Large intestine (tissue), 3 donors: ENCODE data around the gene CDAN1. TPM values are rescaled to one million over a fixed set of nuclear protein-coding genes. Genes with fewer than 3 reads are reported as not detected.
"Not testable (repeated sequence)": the region's sequence is repeated elsewhere in the genome, so short reads cannot be mapped to it uniquely, and the experiment has no call there.

Experiments
- DNase-seq, 2 donors: peaks; one replicate each; pipeline versions ENCODE4 v3.0.0 to v3.0.0-alpha.2; 2013
- H3K27ac ChIP-seq: one replicate; pipeline ENCODE4 v1.5.1; 2013; ENCODE audit warnings: low read length
- H3K27me3 ChIP-seq: 2 replicates; pipeline ENCODE4 v1.6.1; 2013; ENCODE audit warnings: low read length; ENCODE audit not compliant: control insufficient read depth, insufficient read depth
- H3K36me3 ChIP-seq: 2 replicates; pipeline ENCODE4 v1.6.1; 2013; ENCODE audit warnings: low read length; ENCODE audit not compliant: control insufficient read depth, insufficient read depth
- H3K4me1 ChIP-seq: one replicate; pipeline ENCODE4 v1.6.1; 2013; ENCODE audit warnings: low read length; ENCODE audit not compliant: control insufficient read depth, insufficient read depth
- H3K4me3 ChIP-seq: one replicate; pipeline ENCODE4 v1.5.1; 2013; ENCODE audit warnings: low read length
- H3K9me3 ChIP-seq: one replicate; pipeline ENCODE4 v1.6.1; 2013; ENCODE audit warnings: mild to moderate bottlenecking, low read depth, low read length, moderate library complexity; ENCODE audit not compliant: control insufficient read depth
- WGBS: methylation state at CpG from one replicate; pipeline ENCODE4 v1.1.5; 2013; ENCODE audit warnings: low lambda C conversion rate; ENCODE audit not compliant: insufficient coverage; 5-methylcytosine and 5-hydroxymethylcytosine counted together
- polyA plus RNA-seq: library from polyadenylated mRNA; unstranded; fragments of 120-200 nt; gene quantifications from one replicate; pipeline ENCODE4 v1.2.1, GENCODE V29; 2013

CDAN1 gene
- polyA plus RNA-seq, 1 donor, result 18.0 TPM

DNA sequence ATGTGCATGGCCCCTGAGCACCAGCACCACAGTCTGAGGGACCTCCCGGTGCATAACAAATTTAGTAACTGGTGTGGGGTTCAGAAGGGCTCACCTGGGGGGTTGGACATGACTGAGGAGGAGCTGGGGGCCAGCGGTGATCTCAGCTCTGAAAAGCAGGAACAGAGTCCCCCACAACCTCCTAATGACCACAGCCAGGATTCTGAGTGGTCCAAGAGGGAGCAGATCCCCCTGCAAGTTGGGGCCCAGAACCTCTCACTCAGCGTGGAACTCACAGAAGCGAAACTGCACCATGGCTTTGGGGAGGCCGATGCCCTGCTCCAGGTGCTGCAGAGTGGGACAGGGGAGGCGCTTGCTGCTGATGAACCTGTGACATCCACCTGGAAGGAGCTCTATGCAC is 43.0 kb downstream of the CDAN1 start:
- Histone ChIP-seq H3K4me3 (no peak overlapping the region), H3K36me3 (peaks cover 22% of the 10 kb centered on the region), H3K9me3 (no peaks in the 10 kb centered on the region), H3K4me1 (no peaks in the 10 kb centered on the region), H3K27ac (no peak overlapping the region), H3K27me3 (no peaks in the 10 kb centered on the region)
- WGBS, result no CpG with 5 or more reads among the region's 6 CpGs
- no peak for DNase-seq

DNA sequence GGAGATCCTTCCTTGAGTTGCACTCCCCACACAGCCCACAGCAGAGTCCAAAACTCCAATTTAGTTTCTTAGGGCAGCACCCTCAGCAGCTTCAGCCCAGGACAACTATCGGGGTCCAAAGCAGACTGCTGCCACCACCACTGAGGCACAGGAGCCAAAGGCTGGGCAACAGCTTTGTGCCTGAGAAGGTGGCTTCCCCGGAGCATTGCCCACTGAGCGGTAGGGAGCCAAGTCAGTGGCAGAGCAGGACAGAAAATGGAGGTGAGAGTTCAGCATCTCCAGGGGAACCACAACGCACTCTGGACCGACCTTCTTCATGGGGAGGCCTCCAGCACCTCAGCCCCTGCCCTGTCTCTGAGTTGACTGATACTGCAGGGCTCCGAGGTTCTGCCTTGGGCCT is 43.4 kb downstream of the CDAN1 start:
- no peaks in the 10 kb centered on the region for H3K4me1 ChIP-seq
- no peak overlapping the region for H3K27ac ChIP-seq
- no peak overlapping the region for H3K4me3 ChIP-seq
- peaks cover 25% of the 10 kb centered on the region for H3K36me3 ChIP-seq
- no peaks in the 10 kb centered on the region for H3K27me3 ChIP-seq
- no peaks in the 10 kb centered on the region for H3K9me3 ChIP-seq
- no CpG with 5 or more reads among the region's 6 CpGs for WGBS
- DNase-seq, result no peak

DNA sequence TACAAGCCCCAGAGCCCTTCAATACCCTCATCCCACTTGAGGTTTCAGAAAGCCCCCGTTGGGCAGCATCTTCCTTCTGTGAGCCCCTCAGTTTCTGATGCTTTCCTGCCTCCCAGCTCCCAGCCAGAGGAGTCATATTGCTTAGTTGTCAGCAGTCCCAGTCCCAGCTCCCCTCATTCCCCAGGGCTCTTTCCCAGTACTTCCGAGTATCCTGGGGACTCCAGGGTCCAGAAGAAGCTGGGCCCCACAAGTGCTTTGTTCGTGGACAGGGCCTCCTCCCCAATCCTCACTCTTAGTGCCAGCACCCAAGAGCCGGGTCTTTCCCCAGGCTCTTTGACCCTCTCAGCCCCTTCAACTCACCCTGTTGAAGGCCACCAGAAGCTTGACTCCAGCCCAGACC is 43.9 kb downstream of the CDAN1 start:
- no CpG with 5 or more reads among the region's 4 CpGs for WGBS
- Histone ChIP-seq H3K36me3 (peaks cover 27% of the 10 kb centered on the region), H3K4me3 (no peak overlapping the region)

DNA sequence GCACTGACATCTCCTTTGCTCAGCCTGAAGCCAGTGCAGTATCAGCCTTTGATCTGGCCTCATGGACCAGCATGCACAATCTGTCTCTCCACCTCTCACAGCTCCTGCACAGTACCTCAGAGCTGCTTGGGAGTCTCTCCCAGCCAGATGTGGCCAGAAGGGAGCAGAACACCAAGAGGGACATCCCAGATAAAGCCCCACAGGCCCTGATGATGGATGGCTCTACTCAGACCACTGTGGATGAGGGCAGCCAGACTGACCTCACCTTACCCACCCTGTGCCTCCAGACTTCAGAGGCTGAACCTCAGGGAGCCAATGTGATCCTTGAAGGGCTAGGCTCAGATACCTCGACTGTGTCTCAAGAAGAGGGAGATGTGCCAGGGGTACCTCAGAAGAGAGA is 44.4 kb downstream of the CDAN1 start:
- Histone ChIP-seq H3K9me3 (no peaks in the 10 kb centered on the region), H3K36me3 (peaks cover 30% of the 10 kb centered on the region), H3K27ac (no peak overlapping the region), H3K4me3 (no peak overlapping the region), H3K27me3 (no peaks in the 10 kb centered on the region), H3K4me1 (no peaks in the 10 kb centered on the region)
- no CpG with 5 or more reads among the region's 1 CpG for WGBS
- DNase-seq, result no peak

More for the DNA sequence above, 43.9 kb downstream of the CDAN1 start:
- no peaks in the 10 kb centered on the region for H3K27me3 ChIP-seq
- H3K9me3 ChIP-seq, result no peaks in the 10 kb centered on the region
- DNase-seq, result no peak
- H3K27ac ChIP-seq, result no peak overlapping the region
- no peaks in the 10 kb centered on the region for H3K4me1 ChIP-seq

DNA sequence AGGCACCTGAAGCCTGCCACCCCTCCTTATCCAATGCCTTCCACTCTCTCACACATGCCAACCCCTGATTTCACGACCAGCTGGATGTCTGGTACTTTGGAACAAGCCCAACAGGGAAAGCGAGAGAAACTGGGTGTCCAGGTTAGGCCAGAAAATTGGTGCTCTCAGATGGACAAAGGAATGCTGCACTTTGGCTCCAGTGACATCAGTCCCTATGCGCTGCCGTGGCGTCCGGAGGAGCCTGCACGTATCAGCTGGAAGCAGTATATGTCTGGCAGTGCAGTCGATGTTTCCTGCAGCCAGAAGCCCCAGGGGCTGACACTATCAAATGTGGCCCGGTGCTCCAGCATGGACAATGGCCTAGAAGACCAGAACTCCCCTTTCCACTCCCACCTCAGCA is 45.2 kb downstream of the CDAN1 start:
- peaks cover 33% of the 10 kb centered on the region for H3K36me3 ChIP-seq
- no peaks in the 10 kb centered on the region for H3K4me1 ChIP-seq
- H3K9me3 ChIP-seq, result no peaks in the 10 kb centered on the region
- no peak overlapping the region for H3K4me3 ChIP-seq
- H3K27me3 ChIP-seq, result no peaks in the 10 kb centered on the region
- no peak for DNase-seq
- no CpG with 5 or more reads among the region's 9 CpGs for WGBS
- H3K27ac ChIP-seq, result no peak overlapping the region

DNA sequence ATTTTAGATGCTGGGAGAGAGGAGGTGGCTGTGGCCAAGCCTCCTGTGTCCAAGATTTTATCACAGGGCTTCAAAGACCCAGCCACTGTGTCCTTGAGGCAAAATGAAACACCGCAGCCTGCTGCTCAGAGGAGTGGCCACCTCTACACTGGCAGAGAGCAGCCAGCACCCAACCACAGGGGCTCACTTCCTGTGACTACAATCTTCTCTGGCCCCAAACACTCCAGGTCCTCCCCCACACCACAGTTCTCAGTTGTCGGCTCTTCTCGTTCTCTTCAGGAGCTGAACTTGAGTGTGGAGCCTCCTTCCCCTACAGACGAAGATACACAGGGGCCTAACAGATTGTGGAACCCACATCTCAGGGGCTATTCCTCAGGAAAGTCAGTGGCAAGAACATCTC is 45.6 kb downstream of the CDAN1 start:
- no peak for DNase-seq
- Histone ChIP-seq H3K27me3 (no peaks in the 10 kb centered on the region), H3K9me3 (no peaks in the 10 kb centered on the region), H3K27ac (no peak overlapping the region), H3K36me3 (peaks cover 33% of the 10 kb centered on the region), H3K4me1 (no peaks in the 10 kb centered on the region), H3K4me3 (no peak overlapping the region)
- no CpG with 5 or more reads among the region's 4 CpGs for WGBS

DNA sequence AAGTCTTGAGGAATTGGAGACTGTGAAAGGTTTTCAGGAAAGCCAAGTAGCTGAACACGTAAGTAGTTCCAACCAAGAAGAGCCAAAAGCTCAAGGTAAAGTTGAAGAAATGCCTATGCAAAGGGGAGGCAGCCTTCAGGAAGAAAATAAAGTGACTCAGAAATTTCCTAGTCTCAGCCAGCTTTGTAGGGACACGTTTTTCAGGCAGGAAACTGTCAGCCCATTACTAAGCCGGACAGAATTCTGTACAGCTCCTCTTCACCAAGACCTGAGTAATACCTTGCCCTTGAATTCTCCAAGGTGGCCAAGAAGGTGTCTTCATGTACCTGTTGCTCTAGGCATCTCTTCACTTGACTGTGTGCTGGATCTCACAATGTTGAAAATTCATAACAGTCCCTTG is 48.6 kb downstream of the CDAN1 start:
- no peaks in the 10 kb centered on the region for H3K9me3 ChIP-seq
- H3K27me3 ChIP-seq, result no peaks in the 10 kb centered on the region
- WGBS, result no CpG with 5 or more reads among the region's 3 CpGs
- no peak overlapping the region for H3K4me3 ChIP-seq
- H3K4me1 ChIP-seq, result no peaks in the 10 kb centered on the region
- H3K36me3 ChIP-seq, result peaks cover 37% of the 10 kb centered on the region
- H3K27ac ChIP-seq, result no peak overlapping the region
- no peak for DNase-seq

DNA sequence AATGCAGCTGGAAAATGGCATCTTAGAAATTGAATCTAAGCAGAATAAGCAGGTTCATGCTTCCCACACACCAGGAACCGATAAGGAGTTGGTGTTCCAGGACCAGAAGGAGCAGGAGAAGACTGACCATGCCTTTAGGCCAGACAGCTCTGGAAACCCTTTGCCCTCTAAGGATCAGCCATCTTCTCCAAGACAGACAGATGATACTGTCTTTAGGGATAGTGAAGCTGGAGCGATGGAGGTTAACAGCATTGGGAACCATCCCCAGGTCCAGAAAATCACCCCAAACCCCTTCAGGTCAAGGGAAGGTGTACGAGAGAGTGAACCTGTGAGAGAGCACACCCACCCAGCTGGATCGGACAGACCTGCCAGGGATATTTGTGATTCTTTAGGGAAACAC is 49.2 kb downstream of the CDAN1 start:
- no peaks in the 10 kb centered on the region for H3K9me3 ChIP-seq
- no peak overlapping the region for H3K27ac ChIP-seq
- peaks cover 40% of the 10 kb centered on the region for H3K36me3 ChIP-seq
- H3K4me1 ChIP-seq, result no peaks in the 10 kb centered on the region
- no CpG with 5 or more reads among the region's 4 CpGs for WGBS
- H3K27me3 ChIP-seq, result no peaks in the 10 kb centered on the region
- no peak for DNase-seq
- no peak overlapping the region for H3K4me3 ChIP-seq

DNA sequence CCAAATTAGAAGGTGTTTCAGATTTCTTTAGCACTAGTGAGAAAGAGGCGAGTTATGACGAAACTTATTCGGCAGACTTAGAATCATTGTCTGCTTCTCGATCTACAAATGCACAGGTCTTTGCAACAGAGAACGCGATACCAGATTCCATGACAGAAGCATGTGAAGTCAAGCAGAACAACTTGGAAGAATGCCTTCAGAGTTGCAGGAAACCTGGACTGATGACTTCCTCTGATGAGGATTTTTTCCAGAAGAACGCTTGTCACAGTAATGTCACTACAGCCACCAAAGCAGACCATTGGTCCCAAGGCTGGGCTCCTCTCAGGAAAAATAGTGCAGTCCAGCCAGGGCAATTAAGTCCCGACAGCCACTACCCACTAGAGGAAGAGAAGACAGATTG is 50.6 kb downstream of the CDAN1 start:
- H3K36me3 ChIP-seq, result peaks cover 42% of the 10 kb centered on the region

DNA sequence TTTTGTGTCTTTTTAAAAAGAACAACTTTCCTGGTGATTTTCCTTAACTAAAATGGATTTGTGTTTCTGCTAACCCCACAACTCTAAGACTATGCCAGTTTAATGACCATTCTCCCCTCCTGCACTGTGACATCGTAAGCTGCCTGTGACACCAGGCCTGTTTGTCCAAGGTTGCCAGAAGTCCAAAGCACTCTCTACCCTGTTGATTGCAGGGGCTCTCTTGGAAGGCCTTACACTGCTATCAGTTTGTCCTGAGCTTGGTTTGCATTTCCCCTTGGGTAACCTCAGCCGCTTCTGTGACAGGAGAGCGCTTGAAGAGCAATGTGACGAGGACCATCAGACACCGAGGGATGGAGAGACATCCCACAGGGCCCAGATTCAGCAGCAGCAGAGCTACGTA is 55.8 kb downstream of the CDAN1 start:
- Histone ChIP-seq H3K27me3 (no peaks in the 10 kb centered on the region), H3K4me1 (no peaks in the 10 kb centered on the region), H3K9me3 (no peaks in the 10 kb centered on the region), H3K4me3 (no peak overlapping the region), H3K36me3 (peaks cover 43% of the 10 kb centered on the region), H3K27ac (no peak overlapping the region)
- WGBS, result no CpG with 5 or more reads among the region's 6 CpGs
- no peak for DNase-seq

More for the DNA sequence above, 50.6 kb downstream of the CDAN1 start:
- no peak for DNase-seq
- Histone ChIP-seq H3K4me3 (no peak overlapping the region), H3K9me3 (no peaks in the 10 kb centered on the region), H3K27me3 (no peaks in the 10 kb centered on the region), H3K4me1 (no peaks in the 10 kb centered on the region), H3K27ac (no peak overlapping the region)
- 93% methylated on average over 4 of the region's 8 CpGs for WGBS

DNA sequence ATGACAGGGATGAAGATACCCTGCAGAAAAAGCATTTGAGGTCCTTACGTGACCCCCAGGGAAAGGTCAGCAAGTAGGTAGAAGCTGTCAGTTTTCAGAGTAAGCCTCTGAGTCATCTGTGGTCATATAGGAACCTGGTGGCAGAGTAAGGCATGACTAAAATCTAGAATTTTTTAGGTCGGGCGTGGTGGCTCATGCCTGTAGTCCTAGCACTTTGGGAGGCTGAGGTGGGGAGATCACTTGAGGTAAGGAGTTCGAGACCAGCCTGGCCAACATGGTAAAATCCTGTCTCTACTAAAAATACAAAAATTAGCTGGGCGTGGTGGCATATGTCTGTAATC is 56.8 kb downstream of the CDAN1 start:
- WGBS, result no CpG with 5 or more reads among the region's 5 CpGs
- H3K4me1 ChIP-seq, H3K9me3 ChIP-seq, H3K27me3 ChIP-seq, DNase-seq, H3K27ac ChIP-seq, H3K4me3 ChIP-seq: not testable (repeated sequence)
- H3K36me3 ChIP-seq, result peaks cover 47% of the 10 kb centered on the region
